ENCODE data around the gene AGXT.

The AGXT gene

GRCh38 chr2:240890691-240891090 is 22.1 kb downstream of the AGXT start:
- H4K20me1 ChIP-seq (ENCODE audit: insufficient read depth, low read length): no peaks in the 10 kb centered on the region
- no peak overlapping the region for H3K4me3 ChIP-seq (ENCODE audit: low read depth, low read length, poor library complexity, severe bottlenecking)
- no peaks in the 10 kb centered on the region for H3K79me2 ChIP-seq (ENCODE audit: insufficient read depth, low read length)
- no peaks in the 10 kb centered on the region for H3K36me3 ChIP-seq (ENCODE audit: insufficient read depth, low read length)
- no peaks in the 10 kb centered on the region for H3K9me2 ChIP-seq (ENCODE audit: low read depth, low read length)
- no peaks in the 10 kb centered on the region for H3F3A ChIP-seq (ENCODE audit: insufficient read depth, low read length)
- H3K9me3 ChIP-seq (ENCODE audit: low read length): no peaks in the 10 kb centered on the region
- no peak overlapping the region for H3K9ac ChIP-seq (ENCODE audit: low read length)
- no peak overlapping the region for H2AFZ ChIP-seq (ENCODE audit: low read length)
- H3K4me2 ChIP-seq (ENCODE audit: low read length): no peak overlapping the region
- H3K27me3 ChIP-seq (ENCODE audit: insufficient read depth, low read length): 0 out of 2 replicates have a peak, but pooled peaks cover 2% of the 10 kb centered on the region
- H3K4me1 ChIP-seq (ENCODE audit: insufficient read depth, low read length, severe bottlenecking): no peaks in the 10 kb centered on the region
- H3K27ac ChIP-seq (ENCODE audit: low read depth, low read length, poor library complexity, severe bottlenecking): no peak overlapping the region
- TF ChIP-seq CTCF (IDR thresholded peaks at IDR 0.05; ENCODE audit: low read length): no peak
- TF ChIP-seq EZH2 (IDR thresholded peaks at IDR 0.05; ENCODE audit: borderline replicate concordance, low read length): no peak

- Histone ChIP-seq H3K9me3 (ENCODE audit: low read length) (no peaks in the 10 kb centered on the region), H3K4me3 (ENCODE audit: low read depth, low read length, poor library complexity, severe bottlenecking) (no peak overlapping the region), H3K4me1 (ENCODE audit: insufficient read depth, low read length, severe bottlenecking) (no peaks in the 10 kb centered on the region), H3K9me2 (ENCODE audit: low read depth, low read length) (no peaks in the 10 kb centered on the region), H3F3A (ENCODE audit: insufficient read depth, low read length) (no peaks in the 10 kb centered on the region), H3K27me3 (ENCODE audit: insufficient read depth, low read length) (no peaks in the 10 kb centered on the region), H3K27ac (ENCODE audit: low read depth, low read length, poor library complexity, severe bottlenecking) (no peak overlapping the region), H3K9ac (ENCODE audit: low read length) (no peak overlapping the region), H3K79me2 (ENCODE audit: insufficient read depth, low read length) (no peaks in the 10 kb centered on the region), H2AFZ (ENCODE audit: low read length) (no peak overlapping the region), H4K20me1 (ENCODE audit: insufficient read depth, low read length) (no peaks in the 10 kb centered on the region), H3K4me2 (ENCODE audit: low read length) (no peak overlapping the region), H3K36me3 (ENCODE audit: insufficient read depth, low read length) (no peaks in the 10 kb centered on the region)
- TF ChIP-seq CTCF (IDR thresholded peaks at IDR 0.05; ENCODE audit: low read length) (no peak), EZH2 (IDR thresholded peaks at IDR 0.05; ENCODE audit: borderline replicate concordance, low read length) (no peak)
Observed at GRCh38 chr2:240891492-240892340, 23.1 kb downstream of the AGXT start.

GRCh38 chr2:240892356-240892755 is 23.7 kb downstream of the AGXT start:
- H3K9me3 ChIP-seq (ENCODE audit: low read length): no peaks in the 10 kb centered on the region
- no peaks in the 10 kb centered on the region for H3K4me1 ChIP-seq (ENCODE audit: insufficient read depth, low read length, severe bottlenecking)
- no peaks in the 10 kb centered on the region for H3F3A ChIP-seq (ENCODE audit: insufficient read depth, low read length)
- H2AFZ ChIP-seq (ENCODE audit: low read length): no peak overlapping the region
- H3K9me2 ChIP-seq (ENCODE audit: low read depth, low read length): no peaks in the 10 kb centered on the region
- H3K27me3 ChIP-seq (ENCODE audit: insufficient read depth, low read length): no peaks in the 10 kb centered on the region
- no peak overlapping the region for H3K9ac ChIP-seq (ENCODE audit: low read length)
- H3K79me2 ChIP-seq (ENCODE audit: insufficient read depth, low read length): no peaks in the 10 kb centered on the region
- H4K20me1 ChIP-seq (ENCODE audit: insufficient read depth, low read length): no peaks in the 10 kb centered on the region
- no peak overlapping the region for H3K27ac ChIP-seq (ENCODE audit: low read depth, low read length, poor library complexity, severe bottlenecking)
- no peaks in the 10 kb centered on the region for H3K36me3 ChIP-seq (ENCODE audit: insufficient read depth, low read length)
- no peak overlapping the region for H3K4me2 ChIP-seq (ENCODE audit: low read length)
- no peak overlapping the region for H3K4me3 ChIP-seq (ENCODE audit: low read depth, low read length, poor library complexity, severe bottlenecking)
- no peak for TF ChIP-seq EZH2 (IDR thresholded peaks at IDR 0.05; ENCODE audit: borderline replicate concordance, low read length)
- no peak for TF ChIP-seq CTCF (IDR thresholded peaks at IDR 0.05; ENCODE audit: low read length)

All from OCI-LY1 (cell line).